Activated CD4-positive, alpha-beta memory T cell treated with anti-CD3 and anti-CD28 coated beads for 36 hours (primary cell): ENCODE data around the gene DMRTA1. TPM values are rescaled to one million over a fixed set of nuclear protein-coding genes. Genes with fewer than 3 reads are reported as not detected.

Experiments used
- CTCF ChIA-PET: fragments of 350-600 bp; sonication (Branson Sonifier 250); formaldehyde crosslinking; loops from one replicate; lab custom pipeline; 2021; ENCODE audit warnings: antibody characterized with exemption, inconsistent platforms; lab: Charles Lee
- POLR2A ChIA-PET: fragments of 350-600 bp; sonication (Branson Sonifier 250); formaldehyde crosslinking; loops from one replicate; lab custom pipeline; 2021; ENCODE audit warnings: antibody characterized with exemption; lab: Charles Lee
- DNase-seq: peaks from one replicate; pipeline ENCODE4 v3.0.0-alpha.2; 2020
- H3K27ac Mint-ChIP-seq: one replicate; pipeline ENCODE4 v1.8.0; 2021; ENCODE audit warnings: mixed read lengths
- H3K27me3 Mint-ChIP-seq: one replicate; pipeline ENCODE4 v1.8.0; 2021; ENCODE audit warnings: mixed read lengths
- H3K36me3 Mint-ChIP-seq: one replicate; pipeline ENCODE4 v1.8.0; 2021; ENCODE audit warnings: mixed read lengths
- H3K4me1 Mint-ChIP-seq: one replicate; pipeline ENCODE4 v1.8.0; 2021; ENCODE audit warnings: low read depth, mixed read lengths
- H3K4me3 Mint-ChIP-seq: one replicate; pipeline ENCODE4 v1.8.0; 2021; ENCODE audit warnings: mild to moderate bottlenecking, mixed read lengths
- H3K9me3 Mint-ChIP-seq: one replicate; pipeline ENCODE4 v1.8.0; 2021; ENCODE audit warnings: mixed read lengths
- intact Hi-C: fragments of 100-400 bp; cut with micrococcal nuclease; formaldehyde crosslinking; loops from one replicate; pipeline ENCODE4 v1.15.1; 2023
- total RNA-seq, 2 experiments: library from RNA; stranded (reverse); gene quantifications; one replicate each; pipeline ENCODE4 v1.2.3, GENCODE V29; 2021

Gene DMRTA1, protein sequence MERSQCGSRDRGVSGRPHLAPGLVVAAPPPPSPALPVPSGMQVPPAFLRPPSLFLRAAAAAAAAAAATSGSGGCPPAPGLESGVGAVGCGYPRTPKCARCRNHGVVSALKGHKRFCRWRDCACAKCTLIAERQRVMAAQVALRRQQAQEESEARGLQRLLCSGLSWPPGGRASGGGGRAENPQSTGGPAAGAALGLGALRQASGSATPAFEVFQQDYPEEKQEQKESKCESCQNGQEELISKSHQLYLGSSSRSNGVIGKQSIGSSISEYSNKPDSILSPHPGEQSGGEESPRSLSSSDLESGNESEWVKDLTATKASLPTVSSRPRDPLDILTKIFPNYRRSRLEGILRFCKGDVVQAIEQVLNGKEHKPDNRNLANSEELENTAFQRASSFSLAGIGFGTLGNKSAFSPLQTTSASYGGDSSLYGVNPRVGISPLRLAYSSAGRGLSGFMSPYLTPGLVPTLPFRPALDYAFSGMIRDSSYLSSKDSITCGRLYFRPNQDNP
- not detected for total RNA-seq

DNA sequence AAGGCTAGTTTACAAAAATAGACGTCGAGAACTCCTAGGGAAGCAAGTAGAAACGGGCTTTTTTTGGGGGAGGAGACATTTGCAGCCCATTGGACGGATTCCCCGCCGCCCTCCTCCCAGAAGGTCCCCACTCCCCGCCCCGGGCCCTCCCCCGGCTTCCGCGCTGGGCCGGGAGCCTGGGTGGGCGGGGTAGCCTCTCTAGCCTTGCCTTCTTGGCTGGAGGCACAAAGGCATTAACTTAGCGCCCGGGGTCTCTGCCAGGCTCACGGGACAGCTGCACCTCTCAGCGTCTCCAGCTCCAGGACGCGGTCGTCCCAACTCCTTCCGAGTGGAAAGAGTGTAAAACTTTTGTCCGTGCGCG lies at the start of gene DMRTA1:
Gene DMRTA1, plus strand, starts transcription at position 236 of the 361 bp plus-strand sequence. CDS start 242 bp downstream, outside the sequence.
- Mint-ChIP-seq H3K9me3 (no peaks in the 10 kb centered on the region), H3K4me3 (peak within 1 kb of the TSS; percentile 50), H3K27me3 (peaks cover 35% of the 10 kb centered on the region), H3K36me3 (no peaks in the 10 kb centered on the region), H3K27ac (no peak within 1 kb of the TSS), H3K4me1 (peaks cover 10% of the 10 kb centered on the region)
- no peak for DNase-seq
- POLR2A ChIA-PET, result no interaction called here
- intact Hi-C loops, result no loop called here
- CTCF ChIA-PET, result interaction anchor here (0.6 kb wide), 1 partner anchor 139 kb away, joined by 3 read pairs; no protein-coding TSS in a partner anchor

DNA sequence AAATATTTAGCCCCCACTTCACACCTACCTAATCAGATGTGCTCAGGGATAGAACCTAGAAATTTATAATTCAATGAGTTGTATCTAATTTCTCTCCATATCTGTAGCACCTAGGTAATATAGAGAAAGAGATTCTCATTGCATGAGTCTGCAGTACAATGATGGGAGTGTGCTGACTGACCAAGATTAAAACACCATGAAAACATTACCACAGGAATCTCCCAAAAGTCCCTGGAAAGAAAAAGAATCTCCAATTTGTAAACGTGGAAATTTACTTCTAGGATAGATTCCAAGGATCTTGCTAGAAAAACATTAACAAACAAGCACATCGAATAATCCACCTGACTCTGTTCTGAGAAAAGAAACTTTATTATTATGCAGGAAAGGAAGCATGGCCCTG lies 45.0 kb upstream of the DMRTA1 start:
- ChIA-PET POLR2A (no interaction called here), CTCF (no interaction called here)

DNA sequence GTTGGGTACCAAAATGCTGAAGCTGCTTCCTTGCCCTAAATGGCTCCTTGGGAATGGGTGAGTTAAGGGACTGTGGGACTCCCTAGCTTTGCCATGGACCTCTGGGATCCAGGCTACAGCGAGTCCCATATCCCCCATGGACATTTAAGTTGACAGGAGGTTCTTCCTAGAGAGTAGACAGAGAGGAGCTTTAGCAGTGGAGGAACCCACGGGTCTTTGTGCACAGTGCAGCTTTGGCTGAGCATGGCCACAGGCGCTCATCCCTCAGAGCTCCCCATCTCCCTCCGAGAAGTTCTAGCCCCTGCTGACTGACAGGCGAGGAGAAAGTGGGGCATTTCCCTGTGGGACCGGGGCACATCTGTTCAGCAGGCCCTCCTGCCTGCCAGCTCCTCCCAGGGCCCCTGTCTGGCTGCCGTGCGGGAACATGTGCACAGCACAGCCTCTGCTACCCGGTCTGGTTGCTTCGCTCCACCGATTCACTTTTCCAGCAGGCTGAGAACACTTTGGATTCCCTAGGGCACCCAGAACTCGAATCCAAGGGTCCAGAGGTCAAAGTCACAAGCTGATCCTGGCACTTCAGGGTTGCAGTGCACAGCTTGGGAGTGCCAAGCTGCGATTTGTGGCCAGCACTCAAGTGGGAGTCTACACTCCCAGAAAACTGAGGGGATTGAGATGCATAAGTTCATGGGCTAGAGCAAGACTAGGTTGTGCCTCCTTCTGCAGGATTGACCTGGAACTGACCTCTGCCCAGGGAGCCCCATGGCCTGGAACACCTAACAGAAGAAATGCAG lies 40.6 kb upstream of the DMRTA1 start:
- Mint-ChIP-seq H3K36me3 (no peaks in the 10 kb centered on the region), H3K27ac (no peak overlapping the region), H3K9me3 (no peaks in the 10 kb centered on the region), H3K4me1 (no peaks in the 10 kb centered on the region), H3K27me3 (peaks cover 3% of the 10 kb centered on the region), H3K4me3 (no peak overlapping the region)
- POLR2A ChIA-PET, result no interaction called here
- CTCF ChIA-PET, result interaction anchor here (0.8 kb wide), 1 partner anchor 47 kb away, joined by 3 read pairs; no protein-coding TSS in a partner anchor
- intact Hi-C loops, result no loop called here
- no peak for DNase-seq

More for the DNA sequence above, 45.0 kb upstream of the DMRTA1 start:
- Mint-ChIP-seq H3K36me3 (no peaks in the 10 kb centered on the region), H3K27me3 (peaks cover 3% of the 10 kb centered on the region), H3K27ac (no peak overlapping the region), H3K9me3 (no peaks in the 10 kb centered on the region), H3K4me3 (no peak overlapping the region), H3K4me1 (no peaks in the 10 kb centered on the region)
- intact Hi-C loops, result no loop called here
- no peak for DNase-seq

DNA sequence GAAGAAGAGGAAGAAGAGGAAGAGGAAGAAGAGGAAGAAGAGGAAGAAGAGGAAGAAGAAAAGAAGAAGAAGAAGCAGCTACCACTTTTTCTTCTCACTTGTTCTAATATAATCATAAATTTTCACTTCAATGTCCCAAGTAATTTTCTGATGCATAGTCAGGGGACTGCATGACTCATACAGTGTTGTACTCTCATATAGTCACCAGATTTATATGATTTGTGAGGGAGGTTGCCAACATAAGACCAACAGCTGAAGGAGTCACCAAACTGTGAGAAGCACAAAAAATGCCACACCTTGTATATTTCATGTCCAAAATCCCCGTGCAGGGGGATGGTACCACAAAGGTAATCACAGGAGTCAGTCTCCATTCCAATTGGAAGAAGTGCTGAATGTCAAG lies 32.7 kb upstream of the DMRTA1 start:
- ChIA-PET POLR2A (no interaction called here), CTCF (no interaction called here)
- Mint-ChIP-seq H3K27me3 (no peaks in the 10 kb centered on the region), H3K4me1 (no peaks in the 10 kb centered on the region), H3K27ac (no peak overlapping the region), H3K4me3 (no peak overlapping the region), H3K9me3 (no peaks in the 10 kb centered on the region), H3K36me3 (no peaks in the 10 kb centered on the region)
- no peak for DNase-seq
- intact Hi-C loops, result no loop called here

DNA sequence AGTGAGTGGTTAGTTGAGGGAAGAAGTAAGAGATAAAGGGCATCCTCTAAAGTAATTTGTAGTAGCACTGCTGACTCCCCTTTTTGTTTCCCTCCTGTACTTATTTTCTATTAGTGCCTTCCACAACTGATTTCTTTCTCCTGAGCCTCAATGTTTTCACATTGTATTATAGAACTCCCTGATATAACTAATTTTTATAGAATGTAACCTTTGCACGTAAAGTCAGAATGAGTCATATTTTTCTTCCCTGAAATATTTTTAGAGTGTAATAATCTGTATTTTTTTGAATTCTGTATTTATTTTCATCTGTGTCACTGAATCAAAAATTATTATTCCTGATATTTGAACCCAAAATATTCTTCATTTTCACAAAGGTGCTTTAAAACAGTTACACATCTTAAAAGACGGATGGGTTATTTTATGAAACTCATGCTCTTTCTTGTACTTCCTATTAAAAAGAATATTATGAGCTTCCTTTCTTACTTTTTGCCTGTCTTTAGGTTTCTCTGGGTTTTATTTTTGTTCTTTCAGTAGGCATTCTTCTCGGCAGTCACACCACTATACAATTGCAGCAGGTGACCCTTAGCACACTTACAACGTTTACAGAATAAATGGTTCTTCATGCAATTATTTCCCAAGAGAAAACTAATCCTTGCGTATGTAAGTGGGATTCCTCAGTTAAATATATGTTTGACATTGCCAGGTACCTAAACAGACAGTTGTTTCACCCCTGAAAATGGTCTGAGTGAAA lies 30.5 kb upstream of the DMRTA1 start:
- Mint-ChIP-seq H3K4me3 (no peak overlapping the region), H3K9me3 (no peaks in the 10 kb centered on the region), H3K36me3 (no peaks in the 10 kb centered on the region), H3K4me1 (no peaks in the 10 kb centered on the region), H3K27ac (no peak overlapping the region), H3K27me3 (no peaks in the 10 kb centered on the region)
- DNase-seq, result no peak
- CTCF ChIA-PET, result interaction anchor here (0.7 kb wide), 1 partner anchor 109 kb away, joined by 3 read pairs; no protein-coding TSS in a partner anchor
- POLR2A ChIA-PET, result no interaction called here
- intact Hi-C loops, result no loop called here

DNA sequence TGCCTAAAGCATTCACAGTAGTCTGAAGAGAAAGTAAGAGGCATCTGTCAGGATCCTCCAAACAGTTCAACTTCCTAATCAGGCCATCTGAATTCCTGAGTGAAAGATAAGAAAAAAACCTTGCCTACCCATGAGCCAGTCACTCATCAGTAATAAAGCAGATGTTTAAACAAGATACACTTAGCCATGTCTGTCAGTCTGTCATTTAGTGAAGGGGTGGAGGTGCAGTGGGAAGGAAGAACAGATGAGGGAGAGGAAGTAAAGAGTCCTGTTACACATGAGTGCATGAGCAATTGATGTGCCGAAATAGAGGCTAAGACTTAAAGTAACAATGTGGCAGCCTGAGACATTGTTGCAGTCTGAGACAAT lies 29.9 kb upstream of the DMRTA1 start:
- CTCF ChIA-PET, result no interaction called here
- intact Hi-C loops, result no loop called here
- Mint-ChIP-seq H3K27ac (no peak overlapping the region), H3K36me3 (no peaks in the 10 kb centered on the region), H3K4me1 (no peaks in the 10 kb centered on the region), H3K27me3 (peaks cover 1% of the 10 kb centered on the region), H3K9me3 (no peaks in the 10 kb centered on the region), H3K4me3 (no peak overlapping the region)
- POLR2A ChIA-PET, result no interaction called here
- no peak for DNase-seq

DNA sequence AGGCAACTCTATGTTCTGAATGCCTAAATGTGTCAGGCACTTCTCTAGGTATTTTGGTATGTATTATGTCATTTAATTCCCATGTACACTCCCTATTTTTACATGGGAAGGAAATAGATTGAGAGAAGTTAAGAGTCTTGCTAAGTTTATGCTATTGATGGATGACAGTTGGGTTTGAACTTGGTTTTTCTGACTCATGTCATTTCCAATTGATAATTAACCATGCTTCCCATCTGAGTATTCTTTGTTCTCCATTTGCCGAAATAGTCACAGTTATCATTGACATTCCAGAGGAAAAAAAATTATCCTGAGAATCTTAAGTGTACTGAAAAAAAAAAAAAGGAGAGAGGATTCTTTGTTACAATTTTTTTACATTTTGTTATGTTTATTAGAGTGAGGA lies 23.1 kb upstream of the DMRTA1 start:
- POLR2A ChIA-PET, result no interaction called here
- CTCF ChIA-PET, result no interaction called here

DNA sequence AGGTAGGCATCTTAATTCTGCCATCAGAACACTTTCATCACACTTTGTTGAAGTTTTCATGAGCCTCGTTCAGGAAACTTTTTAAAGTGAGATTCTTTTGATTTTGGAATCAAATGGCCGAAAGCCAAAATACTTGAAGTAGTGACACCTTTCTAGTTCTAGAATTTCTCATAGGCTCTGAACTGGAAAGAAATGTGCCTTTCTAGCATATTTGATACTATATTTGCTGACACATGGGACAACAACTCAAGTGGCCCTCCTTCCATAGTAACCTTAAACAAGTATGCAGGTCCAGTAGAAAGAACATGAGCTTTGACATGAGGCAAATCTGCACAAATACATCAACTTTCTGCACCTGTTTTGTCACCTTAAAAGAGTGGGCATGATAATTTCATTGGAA lies 22.0 kb upstream of the DMRTA1 start:
- Mint-ChIP-seq H3K4me1 (no peaks in the 10 kb centered on the region), H3K36me3 (no peaks in the 10 kb centered on the region)
- POLR2A ChIA-PET, result no interaction called here

More for the DNA sequence above, 23.1 kb upstream of the DMRTA1 start:
- intact Hi-C loops, result no loop called here
- Mint-ChIP-seq H3K4me3 (no peak overlapping the region), H3K4me1 (no peaks in the 10 kb centered on the region), H3K27me3 (peaks cover 5% of the 10 kb centered on the region), H3K36me3 (no peaks in the 10 kb centered on the region), H3K9me3 (no peaks in the 10 kb centered on the region), H3K27ac (no peak overlapping the region)
- no peak for DNase-seq

DNA sequence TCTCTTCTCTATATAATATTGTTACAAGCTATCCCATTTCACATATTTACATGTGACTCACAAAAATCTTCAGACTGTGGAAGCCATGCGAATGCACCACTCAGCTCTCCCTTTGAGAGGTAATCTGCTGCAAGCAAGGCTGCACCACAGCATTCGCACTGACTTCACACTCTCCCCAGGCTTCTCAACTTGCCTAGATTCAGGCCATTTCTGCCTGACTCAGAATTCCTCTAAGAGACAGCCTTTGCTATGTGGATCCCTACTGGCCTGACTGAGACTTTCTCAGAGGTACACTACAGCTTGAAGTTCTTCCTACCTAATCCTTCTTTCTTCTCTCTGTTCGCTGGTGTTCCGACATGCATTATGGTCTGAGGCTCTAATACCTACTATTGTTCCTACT lies 21.1 kb upstream of the DMRTA1 start:
- CTCF ChIA-PET, result no interaction called here
- no peak overlapping the region for H3K4me3 Mint-ChIP-seq
- H3K27me3 Mint-ChIP-seq, result peaks cover 8% of the 10 kb centered on the region
- H3K36me3 Mint-ChIP-seq, result no peaks in the 10 kb centered on the region
- no peak for DNase-seq
- H3K4me1 Mint-ChIP-seq, result no peaks in the 10 kb centered on the region
- H3K27ac Mint-ChIP-seq, result no peak overlapping the region
- no peaks in the 10 kb centered on the region for H3K9me3 Mint-ChIP-seq
- intact Hi-C loops, result no loop called here
- POLR2A ChIA-PET, result no interaction called here

More for the DNA sequence above, 22.0 kb upstream of the DMRTA1 start:
- CTCF ChIA-PET, result no interaction called here
- Mint-ChIP-seq H3K27me3 (peaks cover 5% of the 10 kb centered on the region), H3K9me3 (no peaks in the 10 kb centered on the region), H3K4me3 (no peak overlapping the region), H3K27ac (no peak overlapping the region)
- intact Hi-C loops, result no loop called here
- no peak for DNase-seq

DNA sequence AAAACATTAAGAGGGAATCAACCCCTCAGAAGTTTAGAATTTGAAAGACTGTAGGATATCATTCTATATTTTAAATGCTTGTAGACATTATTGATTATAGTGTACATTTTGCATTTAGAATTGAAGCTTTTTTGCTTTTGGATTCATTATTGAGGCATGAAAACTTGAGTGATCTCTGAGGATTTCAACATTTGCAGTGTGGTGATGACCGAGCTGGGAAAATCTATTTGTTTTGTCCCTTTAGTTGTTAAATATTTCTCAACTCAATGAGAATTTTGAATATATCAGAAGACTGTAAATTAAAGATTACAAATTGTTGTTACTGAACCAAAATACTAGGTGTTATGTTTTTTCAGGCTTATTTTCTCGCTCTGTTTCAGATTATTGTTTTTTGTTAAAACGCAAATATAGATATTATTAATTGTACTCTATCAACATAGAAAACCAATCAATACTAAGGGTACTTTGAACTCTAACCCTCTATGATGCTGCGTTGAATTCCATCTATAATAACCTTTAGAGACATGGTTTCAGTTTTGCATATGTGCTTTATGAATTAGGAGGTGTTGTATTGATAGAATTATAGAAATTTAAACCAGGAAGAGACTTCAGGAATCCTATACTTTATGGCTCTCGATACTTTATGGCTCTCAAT lies 19.3 kb upstream of the DMRTA1 start:
- Mint-ChIP-seq H3K4me3 (no peak overlapping the region), H3K27ac (no peak overlapping the region), H3K9me3 (no peaks in the 10 kb centered on the region), H3K36me3 (no peaks in the 10 kb centered on the region), H3K4me1 (no peaks in the 10 kb centered on the region), H3K27me3 (peaks cover 5% of the 10 kb centered on the region)
- no peak for DNase-seq
- ChIA-PET CTCF (no interaction called here), POLR2A (no interaction called here)
- intact Hi-C loops, result no loop called here

DNA sequence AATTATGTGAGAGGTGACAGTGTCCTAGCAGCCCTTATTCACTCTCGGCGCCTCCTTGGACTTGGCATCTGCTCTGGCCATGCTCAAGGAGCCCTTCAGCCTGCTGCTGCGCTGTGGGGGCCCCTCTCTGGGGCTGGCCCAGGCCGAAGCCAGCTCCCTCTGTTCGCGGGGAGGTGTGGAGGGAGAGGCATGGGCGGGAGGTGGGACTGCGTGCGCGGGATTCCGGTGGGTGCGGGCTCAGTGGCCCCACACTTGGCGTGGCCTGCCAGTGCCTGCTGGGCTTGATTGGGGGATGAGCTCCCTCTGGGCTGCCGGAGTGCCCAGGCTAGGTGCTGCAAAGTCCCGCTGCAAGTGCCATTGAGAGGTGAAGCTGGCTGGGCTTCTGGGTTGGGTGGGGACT lies 12.9 kb upstream of the DMRTA1 start:
- intact Hi-C loops, result no loop called here

More for the DNA sequence above, 12.9 kb upstream of the DMRTA1 start:
- DNase-seq, result no peak
- ChIA-PET POLR2A (no interaction called here), CTCF (no interaction called here)
- H3K27me3 Mint-ChIP-seq, result peaks cover 12% of the 10 kb centered on the region
- no peak overlapping the region for H3K27ac Mint-ChIP-seq
- no peaks in the 10 kb centered on the region for H3K36me3 Mint-ChIP-seq
- H3K4me1 Mint-ChIP-seq, result no peaks in the 10 kb centered on the region
- H3K4me3 Mint-ChIP-seq, result no peak overlapping the region
- H3K9me3 Mint-ChIP-seq, result no peaks in the 10 kb centered on the region
